22Rv1 (cell line): ENCODE results near the gene SYNGR1.

Source experiments
- ZFX ChIP-seq: fragments of 450-650 bp; IDR thresholded peaks from 2 replicates; pipeline ENCODE4 v1.6.1; 2017; ENCODE audit warnings: antibody characterized with exemption, borderline replicate concordance
- TF ChIP-seq, protein P1 (sequence below): fragments of 450-650 bp; IDR thresholded peaks from 2 replicates; pipeline ENCODE4 v1.5.1; 2017; ENCODE audit warnings: mild to moderate bottlenecking

DNA sequence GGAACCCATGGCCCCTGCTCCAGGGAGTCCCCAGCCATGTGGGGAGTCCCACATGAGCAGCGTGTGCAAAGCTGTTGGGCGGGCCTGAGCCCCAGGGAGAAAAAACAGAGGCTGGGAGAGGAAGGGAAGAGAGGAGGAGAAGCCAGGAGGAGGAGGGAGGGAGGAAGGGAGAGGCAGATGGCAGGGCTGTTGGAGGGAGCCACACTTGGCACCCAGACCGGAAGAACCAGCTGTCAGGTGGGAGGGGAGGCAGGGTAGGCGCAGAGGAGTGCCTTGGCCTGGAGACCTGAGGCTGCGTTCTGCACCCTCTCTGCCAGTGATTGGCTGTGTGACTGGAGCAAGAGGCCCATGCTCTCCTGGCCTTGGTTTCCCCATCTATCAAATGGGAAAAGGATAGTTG is 6.7 kb downstream of the SYNGR1 start:
- TF ChIP-seq, protein P1, sequence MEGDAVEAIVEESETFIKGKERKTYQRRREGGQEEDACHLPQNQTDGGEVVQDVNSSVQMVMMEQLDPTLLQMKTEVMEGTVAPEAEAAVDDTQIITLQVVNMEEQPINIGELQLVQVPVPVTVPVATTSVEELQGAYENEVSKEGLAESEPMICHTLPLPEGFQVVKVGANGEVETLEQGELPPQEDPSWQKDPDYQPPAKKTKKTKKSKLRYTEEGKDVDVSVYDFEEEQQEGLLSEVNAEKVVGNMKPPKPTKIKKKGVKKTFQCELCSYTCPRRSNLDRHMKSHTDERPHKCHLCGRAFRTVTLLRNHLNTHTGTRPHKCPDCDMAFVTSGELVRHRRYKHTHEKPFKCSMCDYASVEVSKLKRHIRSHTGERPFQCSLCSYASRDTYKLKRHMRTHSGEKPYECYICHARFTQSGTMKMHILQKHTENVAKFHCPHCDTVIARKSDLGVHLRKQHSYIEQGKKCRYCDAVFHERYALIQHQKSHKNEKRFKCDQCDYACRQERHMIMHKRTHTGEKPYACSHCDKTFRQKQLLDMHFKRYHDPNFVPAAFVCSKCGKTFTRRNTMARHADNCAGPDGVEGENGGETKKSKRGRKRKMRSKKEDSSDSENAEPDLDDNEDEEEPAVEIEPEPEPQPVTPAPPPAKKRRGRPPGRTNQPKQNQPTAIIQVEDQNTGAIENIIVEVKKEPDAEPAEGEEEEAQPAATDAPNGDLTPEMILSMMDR: no peak
- TF ChIP-seq ZFX: no peak
